ENCODE data around the gene RAPGEF6. TPM values are rescaled to one million over a fixed set of nuclear protein-coding genes. Genes with fewer than 3 reads are reported as not detected.

RAPGEF6 gene
- total RNA-seq, 1 experiment from 2014 or later, result 26.1 TPM

- BruUV-seq (replicated peaks), result no TSS peak
- ChIA-PET POLR2A (ENCODE audit: low non-redundant PET) (no interaction called here), CTCF (no interaction called here)
- Histone ChIP-seq H3K4me3 (ENCODE audit: low read depth, low read length, poor library complexity, severe bottlenecking) (no peak overlapping the region), H3K4me1 (ENCODE audit: insufficient read depth, low read length, poor library complexity, severe bottlenecking) (peaks cover 36% of the 10 kb centered on the region), H3K27ac (ENCODE audit: low read depth, low read length, poor library complexity, severe bottlenecking) (no peak overlapping the region), H3K27me3 (replicated peaks; ENCODE audit: insufficient read depth, low read depth, low read length, poor library complexity) (no peaks in the 10 kb centered on the region), H3K9me3 (ENCODE audit: low read depth, low read length, poor library complexity, severe bottlenecking) (no peaks in the 10 kb centered on the region), H3K36me3 (ENCODE audit: insufficient read depth, low read length, poor library complexity, severe bottlenecking) (no peaks in the 10 kb centered on the region)
- DNase-seq (ENCODE audit: low spot score), result no peak
- intact Hi-C loops (cut with micrococcal nuclease; ENCODE audit: unreplicated experiment), result no loop called here
- no peak for TF ChIP-seq CTCF (conservative IDR thresholded peaks at IDR 0.05; ENCODE audit: low read depth, low read length)
Measured at GRCh38 chr5:131534974-131535373, 100.1 kb downstream of the RAPGEF6 start.

- POLR2A ChIA-PET (ENCODE audit: low non-redundant PET), result no interaction called here
- TF ChIP-seq EZH2 (IDR thresholded peaks at IDR 0.05; ENCODE audit: borderline replicate concordance, low read depth, low read length, poor library complexity, severe bottlenecking) (no peak), CTCF (conservative IDR thresholded peaks at IDR 0.05; ENCODE audit: low read depth, low read length) (peak; percentile 49)
- Histone ChIP-seq H3K27me3 (replicated peaks; ENCODE audit: insufficient read depth, low read depth, low read length, poor library complexity) (no peaks in the 10 kb centered on the region), H3K4me1 (ENCODE audit: insufficient read depth, low read length, poor library complexity, severe bottlenecking) (peaks cover 36% of the 10 kb centered on the region), H3K4me3 (ENCODE audit: low read depth, low read length, poor library complexity, severe bottlenecking) (no peak overlapping the region), H3K9me3 (ENCODE audit: low read depth, low read length, poor library complexity, severe bottlenecking) (no peaks in the 10 kb centered on the region), H3K27ac (ENCODE audit: low read depth, low read length, poor library complexity, severe bottlenecking) (no peak overlapping the region), H3K36me3 (ENCODE audit: insufficient read depth, low read length, poor library complexity, severe bottlenecking) (no peaks in the 10 kb centered on the region)
- intact Hi-C loops (cut with micrococcal nuclease; ENCODE audit: unreplicated experiment), result no loop called here
- no TSS peak for BruUV-seq (replicated peaks)
- CTCF ChIA-PET, result interaction anchor here (0.6 kb wide), 1 partner anchor 359 kb away, joined by 4 read pairs; no protein-coding TSS in a partner anchor
- peak; percentile 27 for DNase-seq (ENCODE audit: low spot score)
Measured at GRCh38 chr5:131533836-131534235, 101.2 kb downstream of the RAPGEF6 start.

- intact Hi-C loops (cut with micrococcal nuclease; ENCODE audit: unreplicated experiment), result no loop called here
- H3K4me1 ChIP-seq (ENCODE audit: insufficient read depth, low read length, poor library complexity, severe bottlenecking), result peaks cover 36% of the 10 kb centered on the region
- CTCF ChIA-PET, result no interaction called here
- peaks cover 3% of the 10 kb centered on the region for H3K36me3 ChIP-seq (ENCODE audit: insufficient read depth, low read length, poor library complexity, severe bottlenecking)
- TF ChIP-seq EZH2 (IDR thresholded peaks at IDR 0.05; ENCODE audit: borderline replicate concordance, low read depth, low read length, poor library complexity, severe bottlenecking) (no peak), CTCF (conservative IDR thresholded peaks at IDR 0.05; ENCODE audit: low read depth, low read length) (no peak)
- no peak overlapping the region for H3K4me3 ChIP-seq (ENCODE audit: low read depth, low read length, poor library complexity, severe bottlenecking)
- POLR2A ChIA-PET (ENCODE audit: low non-redundant PET), result no interaction called here
- H3K27ac ChIP-seq (ENCODE audit: low read depth, low read length, poor library complexity, severe bottlenecking), result no peak overlapping the region
- H3K27me3 ChIP-seq (replicated peaks; ENCODE audit: insufficient read depth, low read depth, low read length, poor library complexity), result no peaks in the 10 kb centered on the region
- no peak for DNase-seq (ENCODE audit: low spot score)
- BruUV-seq (replicated peaks), result no TSS peak
- H3K9me3 ChIP-seq (ENCODE audit: low read depth, low read length, poor library complexity, severe bottlenecking), result no peaks in the 10 kb centered on the region
Measured at GRCh38 chr5:131532031-131532640, 102.9 kb downstream of the RAPGEF6 start.

Data from A673 (cell line).